TTC549 (cell line): ENCODE measurements around the gene SH3RF3.

ENCODE experiments used
- FAIRE-seq: peaks from 2 replicates; lab custom pipeline; 2012; peaks lifted over from hg19 to GRCh38; lab: Jason Lieb, UNC

Gene SH3RF3

GRCh38 chr2:109480486-109481195 lies 351.6 kb downstream of the SH3RF3 start:
- no peak for FAIRE-seq

GRCh38 chr2:109481196-109481555 lies 352.2 kb downstream of the SH3RF3 start:
- no peak for FAIRE-seq

DNA sequence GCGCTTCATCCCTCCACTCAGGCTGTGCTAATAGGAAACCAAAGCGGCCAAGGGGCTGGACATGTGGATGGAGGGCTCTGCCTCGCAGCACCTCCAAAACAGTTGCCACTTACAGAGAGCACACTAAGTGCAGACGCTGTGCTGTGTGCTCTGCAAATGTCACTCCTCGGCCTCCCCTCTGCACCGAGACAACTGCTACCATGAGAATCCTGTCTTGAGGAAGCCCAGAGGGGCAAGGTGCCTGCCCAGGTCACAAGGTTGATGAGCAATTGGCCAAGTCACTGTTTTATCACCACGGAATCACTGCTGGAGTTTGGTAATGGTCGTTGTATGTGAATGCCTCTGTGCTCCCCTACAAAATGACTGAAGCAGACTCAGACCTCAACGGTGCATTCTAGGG lies 352.6 kb downstream of the SH3RF3 start:
- no peak for FAIRE-seq

GRCh38 chr2:109482361-109482861 lies 353.4 kb downstream of the SH3RF3 start:
- FAIRE-seq = no peak

- no peak for FAIRE-seq
These were observed 357.9 kb downstream of the SH3RF3 start for GRCh38 chr2:109486711-109487535.

- no peak for FAIRE-seq
These were observed 358.5 kb downstream of the SH3RF3 start for GRCh38 chr2:109487536-109487869.

DNA sequence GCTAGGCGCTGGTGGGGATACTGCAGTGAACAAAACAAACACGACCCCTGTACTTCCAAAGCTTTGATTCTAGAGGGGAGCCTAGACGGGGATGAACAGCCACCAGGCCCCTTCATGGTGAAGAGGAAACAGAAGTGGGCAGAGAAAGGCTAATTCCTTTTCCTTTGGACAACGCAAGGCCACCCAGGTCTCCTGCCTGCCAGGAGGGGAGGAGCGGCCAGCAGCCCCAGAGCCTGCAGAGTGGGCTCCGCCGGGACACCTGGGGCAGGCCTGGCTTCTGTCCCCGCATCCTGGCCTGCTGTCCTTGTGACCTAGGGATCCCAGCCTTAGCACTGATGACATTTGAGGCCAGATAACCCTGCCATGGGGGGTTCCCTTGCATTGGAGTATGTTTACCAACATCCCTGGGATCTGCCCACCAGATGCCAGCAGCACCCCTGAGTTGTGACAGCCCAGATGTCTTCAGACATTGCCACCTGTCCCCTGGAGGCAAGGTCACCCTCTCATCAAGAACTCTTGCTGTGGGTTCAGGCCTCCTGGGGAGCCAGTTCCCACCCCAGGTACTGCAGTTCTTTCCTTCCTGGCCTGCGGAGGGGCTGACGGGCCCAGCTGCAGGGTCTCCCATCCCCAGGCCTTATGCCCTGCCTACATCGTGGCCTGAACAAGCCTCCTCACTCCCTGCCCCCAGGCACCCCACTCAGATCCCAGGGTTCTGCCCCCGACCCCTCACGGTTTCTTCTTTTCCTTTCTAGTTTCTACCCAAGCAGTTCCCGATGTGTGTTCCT lies 359.1 kb downstream of the SH3RF3 start:
- FAIRE-seq = no peak

DNA sequence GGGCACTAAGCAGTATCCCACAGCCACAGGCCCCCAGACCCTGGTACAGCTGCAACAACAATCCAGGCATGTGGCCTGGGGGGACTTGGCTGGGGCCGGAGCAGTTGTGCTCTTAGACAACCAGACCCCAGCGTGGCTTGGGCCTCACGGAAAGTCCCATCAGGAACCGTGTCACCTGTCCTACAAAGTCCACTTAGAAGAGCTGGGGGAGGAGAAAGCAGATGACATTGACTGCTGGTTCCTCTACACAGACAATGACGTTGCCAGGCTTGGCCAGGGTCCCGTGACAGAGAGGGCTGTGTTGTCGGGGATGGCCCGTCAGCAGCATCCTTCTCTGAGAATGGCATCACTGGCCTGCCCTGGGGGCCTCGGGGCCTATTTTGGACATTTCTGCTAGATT lies 360.3 kb downstream of the SH3RF3 start:
- no peak for FAIRE-seq

- no peak for FAIRE-seq
These were observed 364.4 kb downstream of the SH3RF3 start for GRCh38 chr2:109493176-109493935.

GRCh38 chr2:109494351-109494750 lies 365.3 kb downstream of the SH3RF3 start:
- FAIRE-seq = no peak

- no peak for FAIRE-seq
These were observed 368.5 kb downstream of the SH3RF3 start for GRCh38 chr2:109497463-109497862.

DNA sequence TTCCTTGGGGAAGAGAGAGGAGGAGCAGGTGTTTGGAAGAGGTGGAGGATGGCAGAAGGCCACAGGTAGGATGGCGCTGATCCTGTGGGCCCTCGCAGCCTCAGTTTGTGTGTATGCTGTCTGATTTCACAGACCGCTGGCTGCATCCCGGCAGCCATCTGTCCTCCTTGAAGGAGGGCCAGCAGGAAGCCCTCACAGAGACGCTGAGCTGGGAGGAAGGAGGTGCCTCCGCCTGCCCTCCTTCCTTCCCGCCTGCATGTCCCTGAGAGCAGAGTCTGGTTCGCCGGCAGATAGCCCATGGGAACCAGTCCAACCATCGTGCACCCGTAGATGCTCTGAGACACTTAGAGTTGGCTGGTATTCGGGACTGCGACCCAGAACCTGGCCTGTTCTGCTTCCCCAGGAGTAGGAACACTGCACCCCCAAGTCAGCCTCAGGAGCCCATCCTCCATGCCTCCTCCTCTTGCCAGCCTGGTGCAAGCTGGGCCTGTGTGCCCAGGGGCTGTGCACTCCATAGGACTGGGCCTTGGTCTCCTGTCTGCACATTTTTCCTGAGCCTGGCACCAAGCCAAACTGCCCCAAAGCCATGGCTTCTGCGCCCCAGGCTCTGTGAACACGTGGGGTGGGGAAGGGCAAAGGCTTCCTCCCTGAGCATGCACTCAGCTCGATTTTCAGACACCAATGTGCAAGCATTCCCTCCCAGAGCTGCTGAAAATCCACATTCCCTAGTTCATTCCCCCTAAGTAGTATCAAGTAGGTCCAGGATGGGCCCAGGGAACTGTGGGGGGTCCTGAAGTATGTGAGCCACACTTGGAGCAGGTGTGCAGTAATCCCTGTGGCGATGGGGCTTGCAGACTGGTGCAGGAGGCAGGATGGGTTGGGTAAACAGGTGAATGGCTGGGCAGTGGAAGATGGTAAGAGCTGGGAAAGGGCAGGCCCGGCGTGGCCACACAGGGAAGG lies 369.2 kb downstream of the SH3RF3 start:
- FAIRE-seq = no peak

GRCh38 chr2:109498906-109499305 lies 369.9 kb downstream of the SH3RF3 start:
- no peak for FAIRE-seq

DNA sequence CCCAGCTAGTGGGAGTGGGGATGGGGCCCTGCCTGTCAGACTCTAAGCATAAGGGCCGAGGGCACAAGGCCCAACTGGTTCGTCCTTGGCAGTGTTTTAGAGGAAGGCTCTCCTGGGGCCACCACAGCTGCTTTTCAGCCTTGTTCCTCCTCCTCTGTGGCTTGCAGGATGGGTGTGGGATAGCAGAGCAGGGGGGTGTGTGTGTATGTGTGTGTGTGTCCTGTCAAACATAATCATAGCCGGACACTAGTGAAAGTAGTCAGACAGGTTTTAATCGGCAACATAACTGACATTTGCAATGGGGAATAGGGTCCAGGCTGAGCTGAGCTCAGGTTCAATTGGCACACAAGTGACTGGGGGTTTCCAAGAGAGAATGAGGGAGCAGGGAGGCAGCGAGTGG lies 370.6 kb downstream of the SH3RF3 start:
- FAIRE-seq = no peak

DNA sequence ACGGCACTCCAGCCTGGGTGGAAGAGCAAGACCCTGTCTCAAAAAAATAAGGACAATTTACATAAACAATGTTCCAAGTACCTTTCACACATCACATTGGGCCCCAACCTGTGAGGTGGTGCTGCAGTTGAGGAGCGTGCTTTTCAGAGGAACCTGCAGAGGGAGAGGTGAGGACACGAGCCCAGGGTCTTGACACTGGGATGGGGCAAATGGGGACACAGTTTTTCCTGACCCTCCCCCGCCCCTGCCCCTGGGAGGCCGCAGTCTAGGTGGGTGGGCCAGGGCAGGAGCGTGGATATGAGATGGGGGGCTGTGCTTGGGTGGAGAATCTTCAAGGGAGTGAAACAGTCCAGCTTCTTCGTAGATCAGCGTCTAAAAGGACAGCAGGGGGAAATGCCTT lies 371.9 kb downstream of the SH3RF3 start:
- no peak for FAIRE-seq

DNA sequence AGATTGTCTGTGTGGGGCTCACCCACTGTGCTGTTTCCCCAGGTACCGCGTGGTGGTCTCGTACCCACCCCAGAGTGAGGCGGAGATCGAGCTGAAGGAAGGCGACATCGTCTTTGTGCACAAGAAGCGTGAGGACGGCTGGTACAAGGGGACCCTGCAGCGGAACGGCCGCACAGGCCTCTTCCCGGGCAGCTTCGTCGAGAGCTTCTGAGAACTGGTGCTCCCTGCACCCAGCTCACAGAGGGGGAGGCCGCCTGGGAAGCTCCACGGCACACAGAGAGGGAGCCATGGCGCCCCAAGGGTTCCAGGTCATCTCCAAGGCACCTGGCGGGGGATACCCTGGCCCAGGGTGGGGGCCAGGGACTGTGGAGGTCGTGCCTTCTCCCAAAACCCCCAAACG lies 372.5 kb downstream of the SH3RF3 start:
- FAIRE-seq = no peak

GRCh38 chr2:109503191-109503590 lies 374.2 kb downstream of the SH3RF3 start:
- FAIRE-seq = no peak

DNA sequence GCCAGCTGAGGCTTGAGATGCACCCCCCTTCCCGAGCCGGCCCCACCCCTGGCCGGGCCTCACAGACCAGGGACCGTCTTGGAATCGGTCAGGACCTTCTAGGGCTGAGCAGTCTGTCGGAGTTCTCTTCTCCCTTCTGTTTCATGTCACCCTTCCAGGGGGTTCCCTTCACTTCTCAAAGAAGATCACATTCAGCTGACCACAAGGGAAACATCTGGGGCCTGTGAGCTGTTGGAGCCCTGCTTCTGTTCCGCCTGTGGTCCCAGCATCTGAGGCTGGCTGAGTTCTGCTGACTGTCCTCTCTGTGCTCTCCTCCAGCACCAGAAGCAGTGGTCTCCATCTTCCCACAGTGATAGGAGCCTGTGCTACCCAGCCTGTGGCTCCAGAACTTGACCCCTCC lies 378.2 kb downstream of the SH3RF3 start:
- no peak for FAIRE-seq

DNA sequence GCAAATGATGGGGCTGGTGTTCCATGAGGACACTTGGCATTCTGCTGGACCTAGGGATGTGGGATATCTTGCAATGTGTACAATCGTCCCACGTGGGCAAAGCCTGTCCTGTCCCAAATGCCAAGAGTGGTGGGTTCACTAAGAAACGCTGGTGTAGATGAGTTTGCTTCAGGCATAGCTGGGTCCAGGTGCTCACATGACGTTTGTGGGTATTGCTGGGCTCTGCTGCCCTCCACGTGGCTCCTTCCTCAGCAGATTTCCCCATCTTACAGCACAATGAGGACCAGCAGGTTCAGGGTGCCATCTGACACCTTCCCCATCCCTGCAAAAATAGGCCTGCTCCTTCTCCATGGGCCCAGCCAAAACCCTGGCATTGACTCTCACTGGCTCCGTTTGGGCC lies 378.8 kb downstream of the SH3RF3 start:
- no peak for FAIRE-seq

GRCh38 chr2:109508556-109508955 lies 379.6 kb downstream of the SH3RF3 start:
- no peak for FAIRE-seq
